PC-3 (cell line): ENCODE measurements around the gene CACNG1. TPM values are rescaled to one million over a fixed set of nuclear protein-coding genes. Genes with fewer than 3 reads are reported as not detected.

Experiments used
- ATAC-seq: fragments of 200-7000 bp; cut with Tn5 transposase; 2 replicates; pipeline ENCODE4 v1.9.1; 2020; ENCODE audit warnings: mild to moderate bottlenecking, moderate library complexity
- BruUV-seq: library from RNA; stranded (reverse); fragments of 400-500 nt; replicated peaks from 2 replicates; lab custom pipeline; 2021; lab: Mats Ljungman, UMichigan
- CTCF ChIA-PET: fragments of 300-600 bp; sonication (Branson Sonifier 250); formaldehyde crosslinking; loops from one replicate; lab custom pipeline; 2022; ENCODE audit warnings: antibody characterized with exemption; lab: Charles Lee
- POLR2A ChIA-PET: fragments of 300-600 bp; sonication (Branson Sonifier 250); formaldehyde crosslinking; loops from one replicate; lab custom pipeline; 2022; ENCODE audit warnings: antibody characterized with exemption; ENCODE audit not compliant: unreplicated experiment; lab: Charles Lee
- DNase-seq: peaks from one replicate; pipeline ENCODE4 v3.0.0-alpha.2; 2015
- H2AFZ ChIP-seq: fragments of 300-600 bp; sonication (generic); 2 replicates; pipeline ENCODE4 v1.6.0; 2016; ENCODE audit warnings: antibody characterized with exemption, low read length
- H3F3A ChIP-seq: fragments of 300-600 bp; sonication (generic); one replicate; pipeline ENCODE4 v1.6.0; 2017; ENCODE audit warnings: antibody characterized with exemption, low read length, control low read depth, mild to moderate bottlenecking; ENCODE audit not compliant: unreplicated experiment
- H3K27ac ChIP-seq: fragments of 300-600 bp; sonication (generic); 2 replicates; pipeline ENCODE4 v1.5.1; 2016; ENCODE audit warnings: mild to moderate bottlenecking, low read length
- H3K27me3 ChIP-seq: fragments of 300-600 bp; sonication (generic); 2 replicates; pipeline ENCODE4 v1.6.1; 2016; ENCODE audit warnings: low read length, mixed read lengths
- H3K36me3 ChIP-seq: fragments of 300-600 bp; sonication (generic); 2 replicates; pipeline ENCODE4 v1.6.1; 2016; ENCODE audit warnings: low read depth, mixed run types, low read length, mixed read lengths
- H3K4me1 ChIP-seq: fragments of 300-600 bp; sonication (generic); 2 replicates; pipeline ENCODE4 v1.5.1; 2016; ENCODE audit warnings: low read length; ENCODE audit not compliant: insufficient read depth
- H3K4me2 ChIP-seq: fragments of 300-600 bp; sonication (generic); 2 replicates; pipeline ENCODE4 v1.6.0; 2016; ENCODE audit warnings: low read length
- H3K4me3 ChIP-seq: fragments of 300-600 bp; sonication (generic); 2 replicates; pipeline ENCODE4 v1.5.1; 2016; ENCODE audit warnings: mild to moderate bottlenecking, low read length, mixed read lengths
- H3K79me2 ChIP-seq: fragments of 300-600 bp; sonication (generic); 2 replicates; pipeline ENCODE4 v1.6.1; 2017; ENCODE audit warnings: low read length, mixed read lengths
- H3K9ac ChIP-seq: fragments of 300-600 bp; sonication (generic); 2 replicates; pipeline ENCODE4 v1.6.0; 2016; ENCODE audit warnings: mild to moderate bottlenecking, low read length
- H3K9me2 ChIP-seq: fragments of 300-600 bp; sonication (generic); replicated peaks from 2 replicates; pipeline ENCODE4 v1.6.1; 2016; ENCODE audit warnings: mixed run types, low read length, mixed read lengths
- H3K9me3 ChIP-seq: fragments of 300-600 bp; sonication (generic); 2 replicates; pipeline ENCODE4 v1.6.1; 2016; ENCODE audit warnings: low read length, mixed read lengths
- H4K20me1 ChIP-seq: fragments of 300-600 bp; sonication (generic); 2 replicates; pipeline ENCODE4 v1.6.1; 2016; ENCODE audit warnings: low read length, mixed read lengths
- CTCF ChIP-seq: fragments of 300-600 bp; sonication (generic); conservative IDR thresholded peaks from 2 replicates; pipeline ENCODE4 v1.5.1; 2017; ENCODE audit warnings: antibody characterized with exemption, low read depth, mild to moderate bottlenecking, low read length
- EZH2 ChIP-seq: fragments of 300-600 bp; sonication (generic); IDR thresholded peaks from one replicate; pipeline ENCODE4 v1.6.1; 2017; ENCODE audit warnings: antibody characterized with exemption, mild to moderate bottlenecking, low read length; ENCODE audit not compliant: unreplicated experiment
- EZH2phosphoT487 ChIP-seq: fragments of 300-600 bp; sonication (generic); IDR thresholded peaks from 2 replicates; pipeline ENCODE4 v1.6.1; 2018; ENCODE audit warnings: mild to moderate bottlenecking, antibody characterized with exemption, low read length, borderline replicate concordance
- intact Hi-C: fragments of 100-400 bp; cut with micrococcal nuclease; formaldehyde crosslinking; loops from 2 replicates; pipeline ENCODE4 v1.9.0; 2023
- total RNA-seq: library from RNA; depleted of rRNA; stranded (reverse); fragments of >200 nt; gene quantifications from 2 replicates; pipeline ENCODE4 v1.2.3, GENCODE V29; 2014

The CACNG1 gene
- total RNA-seq, 1 experiment from 2014 or later = not detected

GRCh38 chr17:67054011-67054591, 9.7 kb downstream of the CACNG1 start:
- intact Hi-C loops = no loop called here
- TF ChIP-seq EZH2phosphoT487 (no peak), CTCF (no peak), EZH2 (no peak)
- BruUV-seq = no TSS peak
- no peak overlapping the region for H3K4me2 ChIP-seq
- ATAC-seq = no peak
- ChIA-PET CTCF (no interaction called here), POLR2A (interaction anchor here (0.7 kb wide), 1 partner anchor 208 kb away, joined by 3 read pairs; no protein-coding TSS in a partner anchor)
- H3F3A ChIP-seq = no peaks in the 10 kb centered on the region
- H3K9me2 ChIP-seq = no peaks in the 10 kb centered on the region
- H3K27ac ChIP-seq = no peak overlapping the region
- H4K20me1 ChIP-seq = no peaks in the 10 kb centered on the region
- H3K27me3 ChIP-seq = no peaks in the 10 kb centered on the region
- H3K4me1 ChIP-seq = no peaks in the 10 kb centered on the region
- no peak overlapping the region for H3K4me3 ChIP-seq
- no peak overlapping the region for H2AFZ ChIP-seq
- H3K9ac ChIP-seq = no peak overlapping the region
- H3K9me3 ChIP-seq = peaks cover 3% of the 10 kb centered on the region; the same call in 1 of the 2 replicates
- no peaks in the 10 kb centered on the region for H3K36me3 ChIP-seq
- DNase-seq = no peak
- H3K79me2 ChIP-seq = no peaks in the 10 kb centered on the region

- TF ChIP-seq EZH2phosphoT487 = no peak
- TF ChIP-seq EZH2 = no peak
- TF ChIP-seq CTCF = no peak
- POLR2A ChIA-PET = no interaction called here
- CTCF ChIA-PET = no interaction called here
Observed at GRCh38 chr17:67054608-67055007, 10.3 kb downstream of the CACNG1 start.

GRCh38 chr17:67055041-67055443, 10.7 kb downstream of the CACNG1 start:
- no peak for ATAC-seq
- BruUV-seq = no TSS peak
- intact Hi-C loops = no loop called here

More at GRCh38 chr17:67054608-67055007, 10.3 kb downstream of the CACNG1 start:
- no peak overlapping the region for H3K9ac ChIP-seq
- no peaks in the 10 kb centered on the region for H3K36me3 ChIP-seq
- intact Hi-C loops = no loop called here
- no peak overlapping the region for H3K4me3 ChIP-seq
- no peak overlapping the region for H3K4me2 ChIP-seq
- H2AFZ ChIP-seq = no peak overlapping the region
- DNase-seq (no peak), ATAC-seq (no peak)
- no peaks in the 10 kb centered on the region for H3K4me1 ChIP-seq
- no peaks in the 10 kb centered on the region for H3K79me2 ChIP-seq
- no peak overlapping the region for H3K27ac ChIP-seq
- H4K20me1 ChIP-seq = no peaks in the 10 kb centered on the region
- no TSS peak for BruUV-seq
- no peaks in the 10 kb centered on the region for H3K27me3 ChIP-seq
- H3F3A ChIP-seq = no peaks in the 10 kb centered on the region
- no peaks in the 10 kb centered on the region for H3K9me2 ChIP-seq
- H3K9me3 ChIP-seq = no peaks in the 10 kb centered on the region

More at GRCh38 chr17:67055041-67055443, 10.7 kb downstream of the CACNG1 start:
- H3K4me3 ChIP-seq = no peak overlapping the region
- ChIA-PET CTCF (no interaction called here), POLR2A (no interaction called here)
- TF ChIP-seq EZH2phosphoT487 (no peak), EZH2 (no peak), CTCF (no peak)
- no peaks in the 10 kb centered on the region for H3K4me1 ChIP-seq
- no peak overlapping the region for H3K9ac ChIP-seq
- no peaks in the 10 kb centered on the region for H3K79me2 ChIP-seq
- H3F3A ChIP-seq = no peaks in the 10 kb centered on the region
- DNase-seq = no peak
- H3K36me3 ChIP-seq = no peaks in the 10 kb centered on the region
- no peak overlapping the region for H2AFZ ChIP-seq
- no peaks in the 10 kb centered on the region for H4K20me1 ChIP-seq
- H3K27me3 ChIP-seq = no peaks in the 10 kb centered on the region
- H3K9me3 ChIP-seq = no peaks in the 10 kb centered on the region
- no peak overlapping the region for H3K27ac ChIP-seq
- no peak overlapping the region for H3K4me2 ChIP-seq
- no peaks in the 10 kb centered on the region for H3K9me2 ChIP-seq
